A673 (cell line): ENCODE measurements around the gene PTTG2.

Experiments
- EZH2 ChIP-seq: fragments of 200-600 bp; sonication (generic); IDR thresholded peaks from 2 replicates; pipeline ENCODE4 v1.6.1; 2017; ENCODE audit warnings: borderline replicate concordance, low read depth, mild to moderate bottlenecking, mixed read lengths, antibody characterized with exemption, low read length; ENCODE audit not compliant: poor library complexity, severe bottlenecking
- TF ChIP-seq, protein P1 (sequence below): fragments of 300-800, 200-600 bp; sonication (generic); conservative IDR thresholded peaks from 2 replicates; pipeline ENCODE4 v1.5.1; 2017; ENCODE audit warnings: low read depth, mild to moderate bottlenecking, antibody characterized with exemption, low read length, moderate library complexity, mixed read lengths

DNA sequence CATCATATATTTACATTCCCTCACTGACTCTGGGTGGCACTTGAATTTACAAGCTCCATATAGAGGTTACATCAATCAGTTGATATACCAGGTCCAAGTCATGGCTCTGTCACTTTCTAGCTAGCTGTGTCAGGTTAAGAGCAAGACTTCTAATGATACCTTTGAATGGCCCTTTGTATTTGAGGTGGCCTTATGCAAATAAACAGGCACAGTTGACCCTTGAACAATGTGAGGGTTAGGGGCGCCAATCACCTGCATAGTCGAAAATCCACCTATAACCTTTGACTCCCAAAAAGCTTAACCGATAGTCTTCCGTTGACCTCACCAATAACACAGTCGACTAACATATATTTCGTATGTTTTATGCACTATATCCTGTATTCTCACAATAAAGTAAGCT, 1.3 kb upstream of the PTTG2 start:
- TF ChIP-seq, protein P1, sequence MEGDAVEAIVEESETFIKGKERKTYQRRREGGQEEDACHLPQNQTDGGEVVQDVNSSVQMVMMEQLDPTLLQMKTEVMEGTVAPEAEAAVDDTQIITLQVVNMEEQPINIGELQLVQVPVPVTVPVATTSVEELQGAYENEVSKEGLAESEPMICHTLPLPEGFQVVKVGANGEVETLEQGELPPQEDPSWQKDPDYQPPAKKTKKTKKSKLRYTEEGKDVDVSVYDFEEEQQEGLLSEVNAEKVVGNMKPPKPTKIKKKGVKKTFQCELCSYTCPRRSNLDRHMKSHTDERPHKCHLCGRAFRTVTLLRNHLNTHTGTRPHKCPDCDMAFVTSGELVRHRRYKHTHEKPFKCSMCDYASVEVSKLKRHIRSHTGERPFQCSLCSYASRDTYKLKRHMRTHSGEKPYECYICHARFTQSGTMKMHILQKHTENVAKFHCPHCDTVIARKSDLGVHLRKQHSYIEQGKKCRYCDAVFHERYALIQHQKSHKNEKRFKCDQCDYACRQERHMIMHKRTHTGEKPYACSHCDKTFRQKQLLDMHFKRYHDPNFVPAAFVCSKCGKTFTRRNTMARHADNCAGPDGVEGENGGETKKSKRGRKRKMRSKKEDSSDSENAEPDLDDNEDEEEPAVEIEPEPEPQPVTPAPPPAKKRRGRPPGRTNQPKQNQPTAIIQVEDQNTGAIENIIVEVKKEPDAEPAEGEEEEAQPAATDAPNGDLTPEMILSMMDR, result no peak
- TF ChIP-seq EZH2, result no peak
